Activated T-helper 1 cell treated with Interleukin-2 at 50 U/mL for 16 hours (primary cell): ENCODE measurements around the gene GPATCH8.
"Not testable (repeated sequence)": the region's sequence is repeated elsewhere in the genome, so short reads cannot be mapped to it uniquely, and the experiment has no call there.

ENCODE experiments used
- DNase-seq: peaks from one replicate; pipeline ENCODE4 v3.0.0-alpha.2; 2020; ENCODE audit warnings: low read depth

The GPATCH8 gene

DNA sequence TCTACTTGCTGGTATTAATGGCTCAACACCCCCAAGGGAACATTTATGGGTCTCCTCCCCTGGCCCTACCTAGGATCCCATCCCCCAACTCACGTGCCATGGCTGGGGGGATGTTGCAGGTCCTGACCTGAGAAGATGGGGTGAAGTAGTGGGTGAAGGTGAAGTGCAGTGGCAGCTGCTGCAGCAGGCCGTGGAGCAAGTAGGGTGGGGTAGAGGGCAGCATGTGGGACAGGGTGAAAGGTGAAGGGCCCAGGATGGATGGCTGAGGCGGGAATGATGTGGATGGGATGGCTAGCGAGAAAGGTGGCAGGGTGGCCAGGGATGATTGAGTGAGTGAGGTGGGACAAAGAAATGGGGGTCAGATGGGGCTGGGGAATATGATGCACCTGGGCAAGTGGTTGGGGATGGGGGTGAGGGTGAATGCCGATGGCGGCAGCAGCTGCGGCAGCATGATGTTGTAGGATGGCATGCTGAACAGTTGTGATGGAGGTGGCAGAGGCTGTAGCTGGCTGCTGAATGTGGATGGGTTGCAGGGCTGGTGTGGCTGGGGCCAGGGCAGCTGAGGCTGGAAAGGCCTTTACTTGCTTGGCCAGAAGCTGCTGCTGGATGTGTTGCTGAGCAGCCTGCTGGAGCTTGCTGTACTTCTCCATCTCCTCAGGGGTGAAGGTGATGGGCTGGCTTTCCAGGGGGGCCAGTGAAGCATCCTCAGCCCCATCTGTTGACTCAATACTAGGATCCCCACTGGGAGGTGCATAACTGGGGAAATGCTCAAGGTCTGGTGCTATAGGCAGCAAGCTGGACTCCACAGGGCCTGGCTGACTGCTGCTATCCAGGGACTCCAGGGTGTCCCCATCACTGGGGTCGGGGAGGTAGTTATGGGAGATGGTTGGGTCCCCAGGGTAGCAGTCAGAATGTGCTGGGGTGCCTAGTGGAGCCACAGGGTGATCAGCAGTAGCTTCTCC lies 105.4 kb downstream of the GPATCH8 start:
- no peak for DNase-seq

DNA sequence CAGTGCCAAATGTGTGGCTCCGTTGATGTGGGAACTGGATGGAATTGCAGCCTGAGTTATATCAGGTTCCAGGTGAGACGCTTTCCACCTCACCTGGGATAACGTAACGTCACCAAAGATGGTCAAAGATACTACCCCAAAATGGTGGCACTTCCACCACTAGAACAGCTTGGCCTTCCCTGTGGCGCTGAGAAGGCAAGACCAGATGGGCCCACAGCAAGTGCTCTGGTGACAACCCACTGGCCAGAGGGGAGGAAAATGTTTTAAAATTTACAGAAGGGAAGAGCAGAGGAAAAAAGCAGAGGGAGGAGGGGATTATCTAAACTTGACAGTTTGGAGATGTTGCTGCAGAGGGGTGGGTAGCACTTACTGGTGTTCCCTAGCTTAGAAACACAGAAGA lies 106.3 kb downstream of the GPATCH8 start:
- DNase-seq: no peak

- no peak for DNase-seq
These were observed 108.4 kb downstream of the GPATCH8 start for GRCh38 chr17:44394833-44395232.

GRCh38 chr17:44394112-44394511 lies 109.1 kb downstream of the GPATCH8 start:
- DNase-seq: not testable (repeated sequence)

- DNase-seq: no peak
These were observed 112.8 kb downstream of the GPATCH8 start for GRCh38 chr17:44390250-44390870.

GRCh38 chr17:44389723-44390202 lies 113.4 kb downstream of the GPATCH8 start:
- no peak for DNase-seq

DNA sequence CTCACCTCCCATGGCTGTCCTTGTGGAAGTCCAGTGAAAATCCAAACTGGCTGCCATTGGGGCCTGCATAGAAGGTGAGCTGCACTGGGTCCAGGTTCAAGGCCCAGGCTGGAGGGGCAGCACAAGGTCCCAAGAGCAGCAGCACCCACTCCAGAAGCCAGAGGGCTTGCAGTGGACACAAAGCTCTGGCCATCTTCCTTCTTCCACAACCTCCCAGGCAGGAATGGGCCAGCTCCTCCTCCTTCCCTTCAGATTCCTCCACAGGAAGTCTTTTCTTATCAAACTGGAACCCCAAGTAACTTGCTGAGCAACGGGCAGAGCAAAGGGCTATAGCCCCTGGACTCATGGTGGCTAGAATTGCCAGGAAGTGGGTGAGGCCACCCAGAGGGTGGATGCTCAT lies 113.9 kb downstream of the GPATCH8 start, which contains the start of gene ITGA2B:
Gene ITGA2B (minus strand): TSS at position 369 of the 400 bp plus-strand sequence. CDS start 176 bp downstream, at position 193.
- no peak for DNase-seq

DNA sequence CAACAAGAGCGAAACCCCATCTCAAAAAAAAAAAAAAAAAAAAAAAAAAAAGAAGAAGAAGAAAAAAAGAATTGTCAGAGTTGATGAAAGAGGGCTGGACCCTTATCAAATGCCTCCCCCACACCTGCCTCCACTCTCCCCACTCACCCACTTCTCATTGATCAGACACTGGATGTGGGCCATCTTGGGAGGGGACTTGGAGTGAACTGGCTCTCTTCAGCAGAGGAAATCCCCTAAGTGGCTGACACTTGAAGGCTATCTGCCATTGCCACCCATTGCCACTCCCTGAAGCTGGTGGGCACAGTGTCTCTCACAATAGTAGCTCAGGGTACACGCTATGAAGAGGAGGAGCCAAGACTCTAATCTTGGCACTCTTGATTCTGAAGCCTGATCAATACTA lies 115.4 kb downstream of the GPATCH8 start:
- no peak for DNase-seq

DNA sequence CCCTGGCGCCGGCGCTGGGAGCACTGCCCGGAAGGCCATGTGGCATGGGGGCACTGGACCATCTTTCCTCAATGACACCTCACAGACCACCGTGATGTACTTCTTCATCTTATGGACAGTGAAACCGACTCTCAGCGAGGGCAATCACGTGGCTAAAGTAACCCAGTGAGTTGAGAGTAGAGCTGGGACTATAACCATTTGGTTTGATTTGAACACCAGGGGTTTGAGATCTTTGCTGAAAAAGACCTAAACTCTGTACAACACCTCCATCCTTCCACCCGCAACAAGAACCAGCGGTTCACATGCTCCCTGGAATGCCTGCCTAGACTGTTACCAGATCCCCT lies 117.1 kb downstream of the GPATCH8 start:
- DNase-seq: no peak

DNA sequence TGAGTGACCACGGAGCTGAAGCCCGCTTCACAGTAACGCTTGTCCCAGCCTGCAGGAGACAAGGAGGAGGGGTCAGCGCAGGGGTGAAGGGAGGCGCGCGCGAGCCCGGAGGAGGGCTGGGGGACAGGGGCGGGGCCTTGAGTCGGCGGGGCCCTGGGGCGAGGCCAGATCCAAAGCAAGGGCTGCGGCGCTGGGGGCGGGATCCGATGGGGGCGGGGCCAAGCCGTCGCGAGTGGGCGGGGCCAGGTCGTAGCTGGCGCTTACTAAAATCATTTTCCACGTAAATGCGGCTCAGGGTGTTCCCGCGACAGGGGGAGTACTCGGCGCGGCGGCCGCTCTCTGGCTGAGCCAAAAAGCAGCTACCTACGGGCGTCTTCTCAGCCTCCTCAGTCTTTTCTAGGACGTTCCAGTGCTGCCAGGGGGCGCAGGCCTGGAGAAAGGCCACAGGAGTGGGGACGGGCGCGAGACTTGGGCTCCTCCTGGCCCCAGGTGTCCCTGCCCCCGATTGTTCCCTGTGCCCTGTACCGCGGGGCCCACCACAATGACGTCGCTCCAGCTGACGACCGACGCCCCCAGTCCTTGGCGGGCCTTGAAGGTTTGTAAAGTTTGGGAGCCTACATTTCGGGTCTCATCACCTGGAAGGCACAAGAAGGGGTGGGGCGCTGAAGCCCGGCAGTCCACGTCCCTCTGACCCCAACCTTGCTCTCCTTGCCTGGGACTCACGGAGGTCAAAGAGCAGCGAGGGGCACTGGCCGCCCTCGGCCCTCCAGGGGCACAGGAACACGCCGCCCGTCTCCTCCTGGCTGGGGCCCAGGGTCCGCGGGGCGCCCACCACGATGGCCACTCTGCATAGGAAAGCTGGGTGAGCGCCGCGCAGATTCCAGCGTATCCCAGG lies 117.7 kb downstream of the GPATCH8 start:
- peak; percentile 69 for DNase-seq

GRCh38 chr17:44384823-44385286 lies 118.4 kb downstream of the GPATCH8 start:
- no peak for DNase-seq

DNA sequence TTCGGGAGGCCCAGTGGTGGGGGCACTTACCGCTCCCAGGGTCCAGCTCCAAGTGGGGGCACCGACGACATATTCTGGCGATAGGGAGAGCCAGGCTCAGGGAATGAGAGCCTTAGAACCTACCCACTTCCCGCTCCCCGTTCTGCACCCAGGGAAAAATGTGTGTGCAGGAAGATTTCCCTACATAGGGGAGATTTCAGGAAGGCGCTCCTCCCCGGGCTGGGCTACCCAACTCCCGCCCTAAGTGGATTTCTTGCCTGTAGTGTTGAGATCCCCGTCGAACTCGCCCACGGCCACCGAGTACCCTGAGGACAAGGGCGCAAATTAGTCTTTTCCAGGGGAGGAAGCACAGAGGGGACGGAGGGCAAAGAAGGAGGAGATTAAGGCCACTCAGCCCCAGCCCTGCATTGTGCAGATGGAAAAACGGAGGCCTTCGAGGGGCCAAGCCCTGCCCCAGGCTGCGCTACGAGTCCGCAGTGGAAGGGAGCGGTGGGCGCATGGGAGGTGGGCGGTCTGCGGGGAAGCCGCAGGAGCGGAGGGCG lies 118.9 kb downstream of the GPATCH8 start:
- no peak for DNase-seq

GRCh38 chr17:44383861-44384260 lies 119.3 kb downstream of the GPATCH8 start:
- DNase-seq: no peak

DNA sequence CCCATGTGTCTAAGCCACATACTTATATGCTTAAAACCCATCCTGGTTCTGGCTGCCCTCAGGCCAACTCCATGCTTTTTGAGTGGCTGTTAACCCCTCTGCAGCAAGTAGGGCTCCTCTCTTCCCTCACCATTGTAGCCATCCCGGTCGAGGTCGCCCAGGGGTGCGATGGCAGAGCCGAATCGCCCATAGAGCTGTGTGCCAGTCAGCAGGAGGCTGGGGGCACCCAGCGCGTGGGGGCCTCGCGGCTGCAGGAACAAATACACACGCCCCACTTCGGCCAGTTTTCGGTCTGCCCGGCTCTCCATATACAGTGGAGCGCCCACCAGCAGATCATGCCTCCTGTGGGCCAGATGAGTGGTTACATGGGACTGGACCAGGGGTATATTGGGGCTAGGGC lies 119.8 kb downstream of the GPATCH8 start:
- no peak for DNase-seq

DNA sequence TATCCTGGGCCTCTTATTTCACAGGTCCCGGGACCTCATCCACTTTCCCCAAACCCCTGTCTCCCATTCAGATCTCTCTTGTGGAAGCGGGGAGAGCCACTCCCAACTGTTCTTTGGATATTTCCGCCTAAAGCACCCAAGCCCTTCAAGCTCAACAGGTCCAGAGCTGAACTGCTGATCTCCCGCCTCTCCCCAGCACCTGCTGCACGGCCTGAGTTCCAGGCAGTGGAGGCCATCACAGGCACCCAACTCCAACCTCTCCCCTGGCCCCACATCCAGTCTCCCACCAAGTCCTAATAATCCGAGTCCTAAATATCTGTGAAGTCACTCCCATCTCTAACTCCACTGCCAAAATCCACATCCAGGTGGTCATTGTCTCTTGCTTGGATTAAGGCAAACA lies 120.3 kb downstream of the GPATCH8 start:
- DNase-seq: no peak

DNA sequence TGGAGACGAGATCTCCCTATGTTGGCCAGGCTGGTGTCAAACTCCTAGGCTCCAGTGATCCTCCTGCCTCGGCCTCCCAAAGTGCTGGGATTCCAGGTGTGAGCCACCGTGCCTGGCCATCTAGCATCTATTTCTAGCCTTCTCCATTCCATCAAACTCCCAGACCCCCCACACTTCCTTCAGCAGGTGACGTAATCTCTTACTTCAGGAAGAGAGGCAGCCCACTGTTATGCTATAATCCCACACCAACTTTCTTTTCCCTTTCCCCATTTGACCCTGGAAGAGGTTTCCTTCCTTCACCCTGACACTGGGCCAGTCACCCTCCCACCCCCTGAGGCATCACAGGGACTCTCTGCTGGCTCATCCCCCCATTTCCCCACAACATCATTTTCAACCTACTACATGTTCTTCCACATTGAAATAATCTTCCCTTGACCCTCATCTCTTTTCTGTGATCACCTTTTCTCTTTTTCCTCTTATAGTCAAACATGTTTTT lies 121.3 kb downstream of the GPATCH8 start:
- DNase-seq: no peak

- DNase-seq: no peak
These were observed 122.4 kb downstream of the GPATCH8 start for GRCh38 chr17:44380767-44381166.

GRCh38 chr17:44379887-44380286 lies 123.3 kb downstream of the GPATCH8 start:
- no peak for DNase-seq

- DNase-seq: no peak
These were observed 125.0 kb downstream of the GPATCH8 start for GRCh38 chr17:44378171-44378705.

DNA sequence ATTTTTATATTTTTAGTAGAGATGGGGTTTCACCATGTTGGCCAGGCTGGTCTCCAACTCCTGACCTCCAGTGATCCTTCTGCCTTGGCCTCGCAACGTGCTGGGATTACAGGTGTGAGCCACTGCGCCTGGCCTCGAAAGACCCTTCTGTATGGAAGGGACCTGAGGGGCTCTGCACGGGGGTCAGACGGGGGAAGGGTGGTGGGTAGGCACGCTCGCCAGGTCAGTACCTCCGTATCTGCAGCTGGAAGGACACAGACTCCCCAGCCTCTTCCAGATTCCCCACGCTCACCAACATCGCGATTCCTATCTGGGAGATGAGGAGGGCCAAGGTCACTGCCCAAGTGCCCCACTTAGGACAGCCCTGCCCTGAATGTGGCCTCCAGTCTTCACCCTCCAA lies 126.4 kb downstream of the GPATCH8 start:
- no peak for DNase-seq

DNA sequence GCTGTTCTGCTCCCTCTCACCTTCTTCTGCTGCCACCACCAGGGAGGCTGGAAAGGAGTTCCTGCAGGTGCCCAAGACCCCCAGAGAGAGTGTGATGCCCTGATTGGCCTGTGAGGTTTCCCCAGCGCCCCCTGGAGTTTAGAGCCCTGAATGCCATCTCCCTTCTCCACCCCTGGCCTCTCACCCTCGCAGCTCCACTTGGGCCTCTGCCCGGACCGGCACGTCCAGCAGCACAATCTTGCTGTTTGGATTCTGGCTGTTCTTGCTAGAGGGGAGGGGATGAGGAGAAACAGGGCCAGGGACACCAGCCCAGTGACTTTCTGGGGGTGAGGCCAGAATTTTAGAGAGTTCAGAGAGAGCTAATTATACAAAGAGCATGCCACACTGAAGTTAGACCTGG lies 127.1 kb downstream of the GPATCH8 start:
- DNase-seq: no peak
